ENCODE data around the gene HECTD4.

GRCh38 chr12:112406519-112407488 is 24.6 kb upstream of the HECTD4 start:
- TF ChIP-seq POLR2A (IDR thresholded peaks at IDR 0.05; ENCODE audit: low read length) (no peak), GATA1 (IDR thresholded peaks at IDR 0.05; ENCODE audit: low read depth, low read length) (no peak)

Measured in erythroblast (primary cell).